CMK (cell line): ENCODE data around the gene AOX1.
"Not testable (repeated sequence)": the region's sequence is repeated elsewhere in the genome, so short reads cannot be mapped to it uniquely, and the experiment has no call there.

Experiments
- DNase-seq: peaks from one replicate; pipeline ENCODE4 v3.0.0-alpha.2; 2010; ENCODE audit warnings: low read depth

Gene AOX1

GRCh38 chr2:200668478-200668877 is 82.7 kb downstream of the AOX1 start:
- no peak for DNase-seq

GRCh38 chr2:200669308-200669707 is 83.5 kb downstream of the AOX1 start:
- DNase-seq, result no peak

- DNase-seq, result no peak
Observed at GRCh38 chr2:200670313-200670712, 84.5 kb downstream of the AOX1 start.

- no peak for DNase-seq
Observed at GRCh38 chr2:200670751-200671150, 84.9 kb downstream of the AOX1 start.

- DNase-seq, result no peak
Observed at GRCh38 chr2:200673191-200673590, 87.4 kb downstream of the AOX1 start.

- no peak for DNase-seq
Observed at GRCh38 chr2:200674837-200675236, 89.0 kb downstream of the AOX1 start.

GRCh38 chr2:200677171-200677570 is 91.4 kb downstream of the AOX1 start:
- DNase-seq, result no peak

- no peak for DNase-seq
Observed at GRCh38 chr2:200677721-200678532, 92.1 kb downstream of the AOX1 start.

GRCh38 chr2:200679127-200679526 is 93.3 kb downstream of the AOX1 start:
- no peak for DNase-seq

GRCh38 chr2:200679535-200679934 is 93.7 kb downstream of the AOX1 start:
- DNase-seq, result no peak

GRCh38 chr2:200681697-200682096 is 95.9 kb downstream of the AOX1 start:
- no peak for DNase-seq

GRCh38 chr2:200682407-200682806 is 96.6 kb downstream of the AOX1 start:
- not testable (repeated sequence) for DNase-seq

GRCh38 chr2:200687922-200688920 is 102.4 kb downstream of the AOX1 start:
- DNase-seq, result no peak

- DNase-seq, result no peak
Observed at GRCh38 chr2:200689115-200689514, 103.3 kb downstream of the AOX1 start.

GRCh38 chr2:200693836-200694470 is 108.1 kb downstream of the AOX1 start:
- no peak for DNase-seq

GRCh38 chr2:200695191-200695590 is 109.4 kb downstream of the AOX1 start:
- no peak for DNase-seq

- DNase-seq, result no peak
Observed at GRCh38 chr2:200695601-200696000, 109.8 kb downstream of the AOX1 start.

GRCh38 chr2:200698217-200698616 is 112.4 kb downstream of the AOX1 start:
- DNase-seq, result no peak

- no peak for DNase-seq
Observed at GRCh38 chr2:200699310-200699709, 113.5 kb downstream of the AOX1 start.

GRCh38 chr2:200700856-200701255 is 115.0 kb downstream of the AOX1 start:
- DNase-seq, result no peak

GRCh38 chr2:200702044-200702443 is 116.2 kb downstream of the AOX1 start:
- no peak for DNase-seq

- DNase-seq, result no peak
Observed at GRCh38 chr2:200702646-200703118, 116.9 kb downstream of the AOX1 start.
